IMR-90 (cell line): ENCODE data around the gene PTGR3. TPM values are rescaled to one million over a fixed set of nuclear protein-coding genes. Genes with fewer than 3 reads are reported as not detected.

Experiments used
- ATAC-seq: fragments of 200-7000 bp; cut with Tn5 transposase; 2 replicates; pipeline ENCODE4 v1.9.1; 2020; ENCODE audit warnings: low read depth, mild to moderate bottlenecking, moderate library complexity
- BruUV-seq: library from RNA; stranded (reverse); fragments of 400-500 nt; replicated peaks from 2 replicates; lab custom pipeline; 2021; lab: Mats Ljungman, UMichigan
- CTCF ChIA-PET: fragments of 300-600 bp; formaldehyde crosslinking; extraction: SDS; loops from one replicate; lab custom pipeline; 2021; ENCODE audit warnings: antibody characterized with exemption; lab: Yijun Ruan, JAX
- POLR2A ChIA-PET: fragments of 300-600 bp; sonication (Branson Sonifier 250); formaldehyde crosslinking; loops from one replicate; lab custom pipeline; 2022; ENCODE audit warnings: antibody characterized with exemption; ENCODE audit not compliant: unreplicated experiment; lab: Charles Lee
- DNase-seq: peaks from one replicate; pipeline ENCODE4 v3.0.0; 2013
- H2AFZ ChIP-seq: replicated peaks from 2 replicates; pipeline ENCODE3; 2013; ENCODE audit warnings: low read length, mild to moderate bottlenecking; ENCODE audit not compliant: poor library complexity
- H2AK5ac ChIP-seq: 2 replicates; pipeline ENCODE4 v1.6.1; 2013; ENCODE audit warnings: low read depth, low read length, inconsistent platforms
- H2AK9ac ChIP-seq: replicated peaks from 2 replicates; pipeline ENCODE3; 2013; ENCODE audit warnings: mild to moderate bottlenecking, low read depth, low read length, moderate library complexity; ENCODE audit not compliant: poor library complexity
- H2BK120ac ChIP-seq: 2 replicates; pipeline ENCODE4 v1.6.1; 2013; ENCODE audit warnings: low read depth, low read length, inconsistent platforms
- H2BK15ac ChIP-seq: 3 replicates; pipeline ENCODE4 v1.6.1; 2013; ENCODE audit warnings: low read depth, low read length, inconsistent platforms
- H2BK20ac ChIP-seq: 2 replicates; pipeline ENCODE4 v1.6.1; 2013; ENCODE audit warnings: low read depth, mild to moderate bottlenecking, inconsistent platforms, low read length, moderate library complexity
- H2BK5ac ChIP-seq: 2 replicates; pipeline ENCODE4 v1.6.1; 2013; ENCODE audit warnings: mild to moderate bottlenecking, low read depth, low read length, inconsistent platforms; ENCODE audit not compliant: poor library complexity, severe bottlenecking
- H3K14ac ChIP-seq: replicated peaks from 2 replicates; pipeline ENCODE4 v1.6.1; 2013; ENCODE audit warnings: low read depth, low read length, inconsistent platforms
- H3K18ac ChIP-seq: 2 replicates; pipeline ENCODE4 v1.6.1; 2013; ENCODE audit warnings: low read depth, low read length, control low read depth
- H3K23ac ChIP-seq: 2 replicates; pipeline ENCODE4 v1.6.1; 2013; ENCODE audit warnings: low read depth, low read length, inconsistent platforms
- H3K27ac ChIP-seq: 2 replicates; pipeline ENCODE4 v1.5.1; 2013; ENCODE audit warnings: mild to moderate bottlenecking, control low read depth, low read length; ENCODE audit not compliant: insufficient read depth
- H3K27me3 ChIP-seq: 2 replicates; pipeline ENCODE4 v1.6.1; 2013; ENCODE audit warnings: low read length; ENCODE audit not compliant: control insufficient read depth, insufficient read depth
- H3K36me3 ChIP-seq: 2 replicates; pipeline ENCODE4 v1.6.1; 2013; ENCODE audit warnings: low read length, mixed read lengths; ENCODE audit not compliant: control insufficient read depth, insufficient read depth
- H3K4ac ChIP-seq: 2 replicates; pipeline ENCODE4 v1.6.1; 2013; ENCODE audit warnings: low read depth, low read length, inconsistent platforms
- H3K4me1 ChIP-seq: 2 replicates; pipeline ENCODE4 v1.6.1; 2013; ENCODE audit warnings: low read length, mixed read lengths; ENCODE audit not compliant: control insufficient read depth, insufficient read depth
- H3K4me2 ChIP-seq: 2 replicates; pipeline ENCODE4 v1.6.1; 2013; ENCODE audit warnings: low read depth, mild to moderate bottlenecking, control low read depth, low read length, moderate library complexity
- H3K4me3 ChIP-seq: 2 replicates; pipeline ENCODE4 v1.5.1; 2013; ENCODE audit warnings: low read depth, mild to moderate bottlenecking, control low read depth, low read length, moderate library complexity; ENCODE audit not compliant: insufficient read depth
- H3K56ac ChIP-seq: 2 replicates; pipeline ENCODE4 v1.6.1; 2013; ENCODE audit warnings: low read length, inconsistent platforms; ENCODE audit not compliant: insufficient read depth; ENCODE audit errors: extremely low read depth
- H3K79me1 ChIP-seq, 2 experiments: 2 replicates each; pipeline ENCODE4 v1.6.1; 2013; ENCODE audit warnings: low read length in 2 of 2, inconsistent platforms in 1 of 2, low read depth in 1 of 2
- H3K9ac ChIP-seq: 2 replicates; pipeline ENCODE4 v1.6.1; 2013; ENCODE audit warnings: low read depth, low read length, control low read depth
- H3K9me1 ChIP-seq: 2 replicates; pipeline ENCODE4 v1.6.1; 2013; ENCODE audit warnings: low read length, inconsistent platforms; ENCODE audit not compliant: insufficient read depth
- H3K9me3 ChIP-seq: 2 replicates; pipeline ENCODE4 v1.6.1; 2013; ENCODE audit warnings: low read length; ENCODE audit not compliant: control insufficient read depth, insufficient read depth
- H4K20me1 ChIP-seq: 2 replicates; pipeline ENCODE4 v1.6.1; 2013; ENCODE audit warnings: low read length, inconsistent platforms; ENCODE audit not compliant: insufficient read depth
- H4K5ac ChIP-seq: 2 replicates; pipeline ENCODE4 v1.6.1; 2013; ENCODE audit warnings: mild to moderate bottlenecking, low read depth, low read length, control low read depth
- H4K8ac ChIP-seq, 2 experiments: 2 replicates each; pipeline ENCODE4 v1.6.1; 2013; ENCODE audit warnings: low read depth in 2 of 2, low read length in 2 of 2, control low read depth in 1 of 2, inconsistent platforms in 1 of 2
- H4K91ac ChIP-seq: 2 replicates; pipeline ENCODE4 v1.6.1; 2013; ENCODE audit warnings: low read depth, low read length, inconsistent platforms; ENCODE audit not compliant: insufficient read depth
- CTCF ChIP-seq: conservative IDR thresholded peaks from 2 replicates; pipeline ENCODE4 v1.5.1; 2012; ENCODE audit warnings: mild to moderate bottlenecking, low read depth, low read length, improper control_type of control experiment
- RAD21 ChIP-seq: IDR thresholded peaks from 2 replicates; pipeline ENCODE4 v1.6.1; 2012; ENCODE audit warnings: low read length, improper control_type of control experiment
- WGBS, 2 experiments: methylation state at CpG; one replicate each; pipeline versions ENCODE4 v1.1.5 to v1.1.7; 2013; ENCODE audit warnings: missing lambda C conversion rate in 2 of 2; ENCODE audit not compliant: insufficient read length in 1 of 2; ENCODE audit errors: extremely low coverage in 2 of 2; 5-methylcytosine and 5-hydroxymethylcytosine counted together
- dilution Hi-C: fragments of 300-500 bp; cut with HindIII; formaldehyde crosslinking; loops from one replicate; pipeline ENCODE4 v1.14.3; 2018; ENCODE audit warnings: low sequenced_read_pairs; ENCODE audit not compliant: unreplicated experiment
- in situ Hi-C: fragments of 300-500 bp; cut with MboI; formaldehyde crosslinking; loops from 3 replicates; pipeline ENCODE4 v1.14.3; 2019; ENCODE audit warnings: low sequenced_read_pairs, inconsistent platforms, mixed read lengths
- intact Hi-C: fragments of 100-400 bp; cut with micrococcal nuclease; formaldehyde crosslinking; loops from 2 replicates; pipeline ENCODE4 v1.10.0; 2022
- polyA plus RNA-seq, 3 experiments: library from polyadenylated mRNA; depleted of rRNA; stranded (reverse); fragments of >200 nt; gene quantifications; 2 replicates each; pipeline ENCODE4 v1.2.3, GENCODE V29; 2012; ENCODE audit warnings: low replicate concordance in 1 of 3
- total RNA-seq: library from RNA; depleted of rRNA; stranded (reverse); fragments of >200 nt; gene quantifications from 2 replicates; pipeline ENCODE4 v1.2.3, GENCODE V29; 2012

PTGR3 gene
- total and polyA plus RNA-seq, 2 of the 4 experiments (the other 2 are of a cell fraction): 16.1 to 26.4 TPM

GRCh38 chr18:75244351-75245313 is 35.7 kb upstream of the PTGR3 start:
- H3K79me1 ChIP-seq: peaks cover 20 to 66% of the 10 kb centered on the region in 2 experiments
- ChIA-PET POLR2A (no interaction called here), CTCF (no interaction called here)
- H3K18ac ChIP-seq: no peak overlapping the region
- TF ChIP-seq CTCF (0 out of 2 replicates have a peak, but pooled peaks have one; percentile 12), RAD21 (no peak)
- H2AK9ac ChIP-seq: no peak overlapping the region
- no TSS peak for BruUV-seq
- no peaks in the 10 kb centered on the region for H3K36me3 ChIP-seq
- no peak overlapping the region for H3K9ac ChIP-seq
- intact Hi-C loops: no loop called here
- in situ Hi-C loops: no loop called here
- no peak overlapping the region for H2BK15ac ChIP-seq
- H4K8ac ChIP-seq: no peak overlapping the region
- no peaks in the 10 kb centered on the region for H3K27me3 ChIP-seq
- H3K23ac ChIP-seq: no peak overlapping the region
- H2BK120ac ChIP-seq: no peak overlapping the region
- 81% methylated on average over 8 of the region's 19 CpGs; no CpG with 5 or more reads in 1 of the 2 experiments for WGBS, 2 experiments
- H2AK5ac ChIP-seq: no peak overlapping the region
- H4K5ac ChIP-seq: peak overlapping the region; percentile 8; the same call in 1 of the 2 replicates
- H3K4me3 ChIP-seq: no peak overlapping the region
- H2BK5ac ChIP-seq: no peak overlapping the region
- no peak overlapping the region for H3K4me2 ChIP-seq
- H3K4ac ChIP-seq: no peak overlapping the region
- H3K56ac ChIP-seq: no peak overlapping the region
- H4K20me1 ChIP-seq: no peaks in the 10 kb centered on the region
- ATAC-seq (no peak), DNase-seq (no peak)
- peaks cover 5% of the 10 kb centered on the region for H3K9me3 ChIP-seq
- dilution Hi-C loops: no loop called here
- H3K14ac ChIP-seq: no peak overlapping the region
- H4K91ac ChIP-seq: no peak overlapping the region
- H2BK20ac ChIP-seq: no peak overlapping the region
- no peak overlapping the region for H2AFZ ChIP-seq
- peaks cover 7% of the 10 kb centered on the region; the same call in 1 of the 2 replicates for H3K9me1 ChIP-seq
- H3K27ac ChIP-seq: no peak overlapping the region
- peaks cover 15% of the 10 kb centered on the region for H3K4me1 ChIP-seq
